ENCODE data around the gene TMEM123.
A peak's percentile ranks its signal among the peaks of the same experiment; 100 is the strongest.

The TMEM123 gene

GRCh38 chr11:102479733-102480132 is 27.2 kb upstream of the TMEM123 start:
- Histone ChIP-seq H3K4me3 (ENCODE audit: low read length, poor library complexity, severe bottlenecking) (no peak overlapping the region), H3F3A (ENCODE audit: low read depth) (no peaks in the 10 kb centered on the region), H4K20me1 (ENCODE audit: insufficient read depth, low read length, poor library complexity, severe bottlenecking) (no peaks in the 10 kb centered on the region), H3K79me2 (ENCODE audit: insufficient read depth, low read length) (no peaks in the 10 kb centered on the region), H3K4me1 (ENCODE audit: insufficient read depth, low read length, poor library complexity, severe bottlenecking) (peaks cover 45% of the 10 kb centered on the region), H2AFZ (ENCODE audit: low read length) (peak overlapping the region; percentile 32; the same call in 1 of the 2 replicates), H3K36me3 (ENCODE audit: insufficient read depth, low read length) (no peaks in the 10 kb centered on the region), H3K27me3 (ENCODE audit: insufficient read depth, low read length, poor library complexity, severe bottlenecking) (no peaks in the 10 kb centered on the region), H3K9ac (ENCODE audit: low read depth, low read length, poor library complexity, severe bottlenecking) (no peak overlapping the region), H3K9me3 (ENCODE audit: insufficient read depth, low read depth, low read length) (no peaks in the 10 kb centered on the region), H3K9me2 (replicated peaks; ENCODE audit: low read depth, low read length) (no peaks in the 10 kb centered on the region), H3K4me2 (ENCODE audit: low read depth, low read length, poor library complexity, severe bottlenecking) (no peak overlapping the region)
- no peak for TF ChIP-seq EZH2phosphoT487 (IDR thresholded peaks at IDR 0.05; ENCODE audit: borderline replicate concordance)
- TF ChIP-seq, protein P1, sequence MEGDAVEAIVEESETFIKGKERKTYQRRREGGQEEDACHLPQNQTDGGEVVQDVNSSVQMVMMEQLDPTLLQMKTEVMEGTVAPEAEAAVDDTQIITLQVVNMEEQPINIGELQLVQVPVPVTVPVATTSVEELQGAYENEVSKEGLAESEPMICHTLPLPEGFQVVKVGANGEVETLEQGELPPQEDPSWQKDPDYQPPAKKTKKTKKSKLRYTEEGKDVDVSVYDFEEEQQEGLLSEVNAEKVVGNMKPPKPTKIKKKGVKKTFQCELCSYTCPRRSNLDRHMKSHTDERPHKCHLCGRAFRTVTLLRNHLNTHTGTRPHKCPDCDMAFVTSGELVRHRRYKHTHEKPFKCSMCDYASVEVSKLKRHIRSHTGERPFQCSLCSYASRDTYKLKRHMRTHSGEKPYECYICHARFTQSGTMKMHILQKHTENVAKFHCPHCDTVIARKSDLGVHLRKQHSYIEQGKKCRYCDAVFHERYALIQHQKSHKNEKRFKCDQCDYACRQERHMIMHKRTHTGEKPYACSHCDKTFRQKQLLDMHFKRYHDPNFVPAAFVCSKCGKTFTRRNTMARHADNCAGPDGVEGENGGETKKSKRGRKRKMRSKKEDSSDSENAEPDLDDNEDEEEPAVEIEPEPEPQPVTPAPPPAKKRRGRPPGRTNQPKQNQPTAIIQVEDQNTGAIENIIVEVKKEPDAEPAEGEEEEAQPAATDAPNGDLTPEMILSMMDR (conservative IDR thresholded peaks at IDR 0.05; ENCODE audit: low read length) = no peak

DNA sequence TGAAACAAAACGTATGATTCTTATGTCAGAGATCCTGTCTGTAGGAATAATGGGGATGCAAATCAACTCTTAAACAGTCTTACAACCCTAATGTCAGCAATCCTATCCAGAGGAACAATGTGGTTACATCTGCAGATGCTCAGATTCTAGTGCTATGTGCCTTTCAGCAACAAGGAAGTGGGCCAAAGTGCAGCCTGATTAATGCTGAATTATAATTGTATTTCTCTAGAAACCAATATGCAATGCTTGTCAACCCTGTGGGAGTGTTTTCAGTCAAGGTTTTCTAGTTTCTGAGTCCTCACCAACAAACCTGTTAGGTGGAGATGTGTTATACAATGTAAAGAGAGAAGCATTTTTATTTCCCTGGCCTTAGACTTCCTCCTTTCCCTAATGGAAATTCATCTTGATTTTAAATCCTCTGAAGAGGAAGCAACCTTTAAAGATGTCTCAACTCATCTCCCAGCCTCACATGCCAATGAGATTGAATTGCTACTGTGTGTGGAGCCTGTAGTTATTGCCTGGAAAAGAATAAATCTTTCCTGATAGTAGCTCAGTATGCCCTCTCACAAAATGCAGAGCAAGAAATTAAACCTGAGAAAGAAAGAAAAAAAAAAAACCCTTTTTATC is 26.2 kb upstream of the TMEM123 start:
- H3K79me2 ChIP-seq (ENCODE audit: insufficient read depth, low read length) = no peaks in the 10 kb centered on the region
- no peaks in the 10 kb centered on the region for H3K9me3 ChIP-seq (ENCODE audit: insufficient read depth, low read depth, low read length)
- H3K9me2 ChIP-seq (replicated peaks; ENCODE audit: low read depth, low read length) = no peaks in the 10 kb centered on the region
- H3K4me1 ChIP-seq (ENCODE audit: insufficient read depth, low read length, poor library complexity, severe bottlenecking) = peaks cover 54% of the 10 kb centered on the region
- no peaks in the 10 kb centered on the region for H4K20me1 ChIP-seq (ENCODE audit: insufficient read depth, low read length, poor library complexity, severe bottlenecking)
- H2AFZ ChIP-seq (ENCODE audit: low read length) = peak overlapping the region; percentile 66
- H3K4me3 ChIP-seq (ENCODE audit: low read length, poor library complexity, severe bottlenecking) = no peak overlapping the region
- no peaks in the 10 kb centered on the region for H3K36me3 ChIP-seq (ENCODE audit: insufficient read depth, low read length)
- H3K4me2 ChIP-seq (ENCODE audit: low read depth, low read length, poor library complexity, severe bottlenecking) = peak overlapping the region; percentile 3
- peak overlapping the region; percentile 25 for H3K9ac ChIP-seq (ENCODE audit: low read depth, low read length, poor library complexity, severe bottlenecking)
- H3F3A ChIP-seq (ENCODE audit: low read depth) = no peaks in the 10 kb centered on the region
- H3K27me3 ChIP-seq (ENCODE audit: insufficient read depth, low read length, poor library complexity, severe bottlenecking) = no peaks in the 10 kb centered on the region
- TF ChIP-seq, protein P1 (conservative IDR thresholded peaks at IDR 0.05; ENCODE audit: low read length) = no peak
- TF ChIP-seq EZH2phosphoT487 (IDR thresholded peaks at IDR 0.05; ENCODE audit: borderline replicate concordance) = no peak

DNA sequence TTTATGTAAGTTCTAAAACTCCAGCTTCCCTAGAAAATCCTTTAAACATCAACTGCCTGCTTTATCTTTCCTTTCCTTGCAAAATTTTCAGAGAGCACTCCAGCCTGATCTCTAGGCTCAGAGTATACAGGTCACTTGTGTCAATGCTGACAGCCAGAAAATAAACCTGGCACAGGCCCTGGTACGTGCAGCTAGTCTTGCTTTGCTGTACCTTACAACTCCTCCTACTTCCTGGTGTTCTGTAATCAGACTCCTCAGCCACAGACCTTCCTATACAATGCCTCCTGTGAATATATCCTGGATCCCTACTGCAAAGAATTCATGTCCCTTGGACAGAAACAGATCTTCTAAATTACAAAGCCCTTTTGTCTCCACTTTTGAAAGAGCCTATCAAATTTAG is 24.2 kb upstream of the TMEM123 start:
- Histone ChIP-seq H3K9me2 (replicated peaks; ENCODE audit: low read depth, low read length) (no peaks in the 10 kb centered on the region), H3K27me3 (ENCODE audit: insufficient read depth, low read length, poor library complexity, severe bottlenecking) (no peaks in the 10 kb centered on the region), H3F3A (ENCODE audit: low read depth) (no peaks in the 10 kb centered on the region), H3K79me2 (ENCODE audit: insufficient read depth, low read length) (no peaks in the 10 kb centered on the region), H2AFZ (ENCODE audit: low read length) (peak overlapping the region; percentile 13), H4K20me1 (ENCODE audit: insufficient read depth, low read length, poor library complexity, severe bottlenecking) (no peaks in the 10 kb centered on the region), H3K4me3 (ENCODE audit: low read length, poor library complexity, severe bottlenecking) (peak overlapping the region; percentile 58), H3K4me2 (ENCODE audit: low read depth, low read length, poor library complexity, severe bottlenecking) (peak overlapping the region; percentile 71), H3K36me3 (ENCODE audit: insufficient read depth, low read length) (no peaks in the 10 kb centered on the region), H3K9me3 (ENCODE audit: insufficient read depth, low read depth, low read length) (no peaks in the 10 kb centered on the region), H3K9ac (ENCODE audit: low read depth, low read length, poor library complexity, severe bottlenecking) (peak overlapping the region; percentile 62), H3K4me1 (ENCODE audit: insufficient read depth, low read length, poor library complexity, severe bottlenecking) (peaks cover 68% of the 10 kb centered on the region)
- TF ChIP-seq EZH2phosphoT487 (IDR thresholded peaks at IDR 0.05; ENCODE audit: borderline replicate concordance) = no peak
- TF ChIP-seq, protein P1 (conservative IDR thresholded peaks at IDR 0.05; ENCODE audit: low read length) = no peak

Data from Loucy (cell line).